Measurements from ENCODE around the gene HOXB5. TPM values are rescaled to one million over a fixed set of nuclear protein-coding genes. Genes with fewer than 3 reads are reported as not detected.

HOXB5 gene
- total RNA-seq, 1 experiment from 2014 or later: not detected

DNA sequence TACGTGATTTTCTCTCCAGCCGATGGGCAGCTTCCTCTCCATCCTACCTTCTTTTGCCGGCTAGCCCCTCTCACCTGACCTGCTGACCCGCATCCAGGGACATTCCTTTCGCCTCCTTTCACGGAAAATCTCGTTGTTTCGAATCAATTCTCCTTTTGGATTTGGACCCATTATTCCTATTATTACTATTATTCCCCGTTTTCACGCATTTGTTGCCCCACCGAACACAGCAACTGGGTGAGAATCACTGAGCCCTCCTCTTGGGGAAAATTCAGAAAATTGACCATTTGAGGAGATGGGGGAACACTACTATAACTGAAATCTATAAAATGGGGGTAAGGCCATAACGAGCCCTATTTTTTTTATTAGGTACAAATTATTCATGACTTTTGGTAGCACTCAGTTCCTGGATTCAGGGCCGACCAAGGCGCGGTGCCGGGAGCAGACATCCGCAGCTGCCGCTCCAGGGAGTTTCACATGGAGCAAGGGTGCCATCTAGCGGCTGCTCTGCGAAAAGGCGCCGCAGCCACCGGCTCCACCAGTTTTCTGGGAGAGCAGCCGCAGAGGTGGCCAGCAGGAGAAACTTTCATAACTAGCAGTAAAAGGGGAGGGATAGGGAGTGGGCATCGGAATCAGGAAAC is 24.8 kb upstream of the HOXB5 start:
- H2BK120ac ChIP-seq (ENCODE audit: low read depth, low read length, poor library complexity, severe bottlenecking): no peak overlapping the region
- Mint-ChIP-seq H3K4me3 (peak overlapping the region in 1 of 2 experiments; percentile 46; a peak in 1 of 5 replicates), H3K4me1 (peaks cover 0 to 18% of the 10 kb centered on the region in 2 experiments; a peak in 2 of 4 replicates), H3K27ac (no peak overlapping the region), H3K27me3 (ENCODE audit: low read depth) (peaks cover 100% of the 10 kb centered on the region), H3K9me3 (peaks cover 3 to 35% of the 10 kb centered on the region in 2 experiments; a peak in 3 of 5 replicates), H3K36me3 (ENCODE audit: insufficient read depth in 1 of 3, low read depth in 3 of 3) (peaks cover 0 to 2% (median 0%) of the 10 kb centered on the region in 3 experiments; a peak in 1 of 7 replicates)
- H2AK5ac ChIP-seq (ENCODE audit: insufficient read length, low read length): no peak overlapping the region
- H3K79me1 ChIP-seq (ENCODE audit: insufficient read depth, low read depth, low read length, poor library complexity, severe bottlenecking): no peaks in the 10 kb centered on the region
- no peak overlapping the region for H3K4me2 ChIP-seq (ENCODE audit: insufficient read depth, insufficient read length, low read length)
- TF ChIP-seq, protein P1, sequence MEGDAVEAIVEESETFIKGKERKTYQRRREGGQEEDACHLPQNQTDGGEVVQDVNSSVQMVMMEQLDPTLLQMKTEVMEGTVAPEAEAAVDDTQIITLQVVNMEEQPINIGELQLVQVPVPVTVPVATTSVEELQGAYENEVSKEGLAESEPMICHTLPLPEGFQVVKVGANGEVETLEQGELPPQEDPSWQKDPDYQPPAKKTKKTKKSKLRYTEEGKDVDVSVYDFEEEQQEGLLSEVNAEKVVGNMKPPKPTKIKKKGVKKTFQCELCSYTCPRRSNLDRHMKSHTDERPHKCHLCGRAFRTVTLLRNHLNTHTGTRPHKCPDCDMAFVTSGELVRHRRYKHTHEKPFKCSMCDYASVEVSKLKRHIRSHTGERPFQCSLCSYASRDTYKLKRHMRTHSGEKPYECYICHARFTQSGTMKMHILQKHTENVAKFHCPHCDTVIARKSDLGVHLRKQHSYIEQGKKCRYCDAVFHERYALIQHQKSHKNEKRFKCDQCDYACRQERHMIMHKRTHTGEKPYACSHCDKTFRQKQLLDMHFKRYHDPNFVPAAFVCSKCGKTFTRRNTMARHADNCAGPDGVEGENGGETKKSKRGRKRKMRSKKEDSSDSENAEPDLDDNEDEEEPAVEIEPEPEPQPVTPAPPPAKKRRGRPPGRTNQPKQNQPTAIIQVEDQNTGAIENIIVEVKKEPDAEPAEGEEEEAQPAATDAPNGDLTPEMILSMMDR (conservative IDR thresholded peaks at IDR 0.05): peak; percentile 98
- H3K23me2 ChIP-seq (ENCODE audit: insufficient read length, low read depth, low read length, poor library complexity, severe bottlenecking): no peaks in the 10 kb centered on the region
- H2BK15ac ChIP-seq (ENCODE audit: low read depth, low read length): no peak overlapping the region
- H2AFZ ChIP-seq (ENCODE audit: low read length): no peak overlapping the region
- H2BK20ac ChIP-seq (ENCODE audit: low read depth, low read length, poor library complexity, severe bottlenecking): no peak overlapping the region
- H3K27ac ChIP-seq (ENCODE audit: insufficient read length, low read depth, low read length): no peak overlapping the region
- WGBS (ENCODE audit: extremely low coverage, insufficient read length, low lambda C conversion rate): no CpG with 5 or more reads among the region's 25 CpGs
- no peak overlapping the region for H4K5ac ChIP-seq (ENCODE audit: insufficient read length, low read depth, low read length)
- no peaks in the 10 kb centered on the region for H3K79me2 ChIP-seq (ENCODE audit: insufficient read depth, low read length)
- no peak overlapping the region for H4K91ac ChIP-seq (ENCODE audit: insufficient read length, low read depth, low read length)
- H3T11ph ChIP-seq (ENCODE audit: low read length): no peak overlapping the region
- peaks cover 97% of the 10 kb centered on the region for H3K27me3 ChIP-seq (ENCODE audit: insufficient read depth, low read length)
- H4K8ac ChIP-seq (replicated peaks; ENCODE audit: insufficient read length, low read depth, low read length): no peak overlapping the region
- H2BK5ac ChIP-seq (ENCODE audit: insufficient read length, low read length): no peak overlapping the region
- H3K18ac ChIP-seq (ENCODE audit: insufficient read length, low read depth, low read length): no peak overlapping the region
- no peak overlapping the region for H3K56ac ChIP-seq (ENCODE audit: insufficient read length, low read depth, low read length)
- H4K20me1 ChIP-seq (ENCODE audit: control insufficient read depth, insufficient read depth, insufficient read length): no peaks in the 10 kb centered on the region
- H3K23ac ChIP-seq (ENCODE audit: insufficient read length, low read depth, low read length): no peak overlapping the region
- H3K4me1 ChIP-seq (ENCODE audit: insufficient read depth, low read length): no peaks in the 10 kb centered on the region
- no peak overlapping the region for H3K14ac ChIP-seq (ENCODE audit: insufficient read depth, low read length)
- H3K9me3 ChIP-seq (ENCODE audit: control insufficient read depth, low read depth, low read length): no peaks in the 10 kb centered on the region
- H3K4ac ChIP-seq (ENCODE audit: low read depth, low read length): no peak overlapping the region
- no peak overlapping the region for H2BK12ac ChIP-seq (ENCODE audit: insufficient read length, low read depth, low read length)
- no peak overlapping the region for H3K9ac ChIP-seq (ENCODE audit: extremely low read depth, insufficient read length, low read length)
- peak; percentile 93 for DNase-seq
